CD8-positive, alpha-beta memory T cell (primary cell): ENCODE measurements around the gene KANK4. TPM values are rescaled to one million over a fixed set of nuclear protein-coding genes. Genes with fewer than 3 reads are reported as not detected.
A peak's percentile ranks its signal among the peaks of the same experiment; 100 is the strongest.

Source experiments
- CTCF ChIA-PET: fragments of 350-600 bp; sonication (Branson Sonifier 250); formaldehyde crosslinking; loops from one replicate; lab custom pipeline; 2021; ENCODE audit warnings: antibody characterized with exemption; lab: Charles Lee
- POLR2A ChIA-PET: fragments of 350-600 bp; sonication (Branson Sonifier 250); formaldehyde crosslinking; loops from one replicate; lab custom pipeline; 2021; ENCODE audit warnings: antibody characterized with exemption; lab: Charles Lee
- DNase-seq, 5 donors: peaks; one replicate each; pipeline versions ENCODE4 v3.0.0 to v3.0.0-alpha.2; 2020 to 2022; ENCODE audit warnings: mixed read lengths in 1 of 5
- H3K27ac ChIP-seq: one replicate; pipeline ENCODE4 v1.7.0; 2013; ENCODE audit warnings: low read depth, mild to moderate bottlenecking, low read length, moderate library complexity
- H3K27me3 ChIP-seq: 2 replicates; pipeline ENCODE4 v1.7.0; 2013; ENCODE audit warnings: low read length, mild to moderate bottlenecking; ENCODE audit not compliant: insufficient read depth, poor library complexity, severe bottlenecking
- H3K36me3 ChIP-seq: 2 replicates; pipeline ENCODE4 v1.7.0; 2013; ENCODE audit warnings: mild to moderate bottlenecking, low read length, moderate library complexity; ENCODE audit not compliant: insufficient read depth
- H3K4me1 ChIP-seq: 2 replicates; pipeline ENCODE4 v1.7.0; 2013; ENCODE audit warnings: mild to moderate bottlenecking, low read length, moderate library complexity; ENCODE audit not compliant: insufficient read depth
- H3K4me3 ChIP-seq: 2 replicates; pipeline ENCODE4 v1.7.0; 2013; ENCODE audit warnings: mild to moderate bottlenecking, low read length
- H3K9me3 ChIP-seq: 2 replicates; pipeline ENCODE4 v1.7.0; 2013; ENCODE audit warnings: mild to moderate bottlenecking, low read length
- H3K27ac Mint-ChIP-seq, 8 donors: one replicate each; pipeline ENCODE4 v1.8.0; 2020 to 2021; ENCODE audit warnings: mixed read lengths in 8 of 8, mild to moderate bottlenecking in 6 of 8, inconsistent platforms in 3 of 8, moderate library complexity in 3 of 8
- H3K27me3 Mint-ChIP-seq, 2 donors: one replicate each; pipeline ENCODE4 v1.8.0; 2020 to 2021; ENCODE audit warnings: mixed read lengths in 2 of 2, mild to moderate bottlenecking in 1 of 2, moderate library complexity in 1 of 2
- H3K36me3 Mint-ChIP-seq, 3 donors: one replicate each; pipeline ENCODE4 v1.8.0; 2020 to 2021; ENCODE audit warnings: mixed read lengths in 3 of 3, inconsistent platforms in 1 of 3, mild to moderate bottlenecking in 1 of 3
- H3K4me1 Mint-ChIP-seq, 3 donors: one replicate each; pipeline ENCODE4 v1.8.0; 2020 to 2021; ENCODE audit warnings: mixed read lengths in 3 of 3, inconsistent platforms in 1 of 3, mild to moderate bottlenecking in 1 of 3
- H3K4me3 Mint-ChIP-seq, 7 donors: one replicate each; pipeline ENCODE4 v1.8.0; 2020 to 2021; ENCODE audit warnings: mixed read lengths in 7 of 7, mild to moderate bottlenecking in 6 of 7, moderate library complexity in 4 of 7, inconsistent platforms in 2 of 7
- H3K9me3 Mint-ChIP-seq, 5 donors: one replicate each; pipeline ENCODE4 v1.8.0; 2020 to 2022; ENCODE audit warnings: mixed read lengths in 5 of 5, mild to moderate bottlenecking in 3 of 5, moderate library complexity in 2 of 5, inconsistent platforms in 1 of 5
- polyA plus RNA-seq: library from polyadenylated mRNA; unstranded; fragments of 300-500 nt; fragmentation: Illumina TruSeq; gene quantifications from one replicate; pipeline ENCODE4 v1.2.3, GENCODE V29; 2021
- total RNA-seq, 2 experiments: library from RNA; stranded (reverse); gene quantifications; one replicate each; pipeline ENCODE4 v1.2.3, GENCODE V29; 2021

KANK4 gene
- total and polyA plus RNA-seq, 3 experiments from 2014 or later = not detected

- no peak overlapping the region for H3K4me3 Mint-ChIP-seq
- no peaks in the 10 kb centered on the region for H3K27me3 ChIP-seq
- no peak overlapping the region for H3K27ac ChIP-seq
- POLR2A ChIA-PET = no interaction called here
- H3K9me3 ChIP-seq = no peaks in the 10 kb centered on the region
- CTCF ChIA-PET = no interaction called here
- no peak overlapping the region for H3K4me3 ChIP-seq
- DNase-seq = no peak
- H3K36me3 ChIP-seq = no peaks in the 10 kb centered on the region
- H3K9me3 Mint-ChIP-seq = no peaks in the 10 kb centered on the region
- H3K27me3 Mint-ChIP-seq = peaks cover 4 to 8% of the 10 kb centered on the region in 2 donors
- no peaks in the 10 kb centered on the region for H3K36me3 Mint-ChIP-seq
- no peaks in the 10 kb centered on the region for H3K4me1 ChIP-seq
- no peak overlapping the region for H3K27ac Mint-ChIP-seq
- H3K4me1 Mint-ChIP-seq = no peaks in the 10 kb centered on the region
Observed at GRCh38 chr1:62307446-62307845, 11.8 kb downstream of the KANK4 start.

DNA sequence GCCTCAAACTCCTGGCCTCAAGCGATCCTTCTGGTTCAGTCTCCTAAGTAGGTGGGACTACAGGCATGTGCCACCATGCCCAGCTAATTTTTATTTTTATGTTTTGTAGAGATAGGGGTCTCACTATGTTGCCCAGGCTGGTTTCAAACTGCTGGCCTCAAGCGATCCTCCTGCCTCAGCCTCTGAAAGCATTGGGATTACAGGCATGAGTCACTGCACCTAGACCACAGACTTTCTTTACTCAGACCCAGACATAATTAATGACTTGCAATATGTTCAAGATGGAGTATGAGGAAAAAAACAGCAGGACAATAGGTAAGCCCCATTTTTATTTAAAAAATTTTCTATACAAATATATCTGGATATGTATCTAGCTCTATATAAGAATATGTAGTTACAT is 13.2 kb downstream of the KANK4 start:
- Mint-ChIP-seq H3K27ac (no peak overlapping the region), H3K4me1 (no peaks in the 10 kb centered on the region), H3K4me3 (no peak overlapping the region), H3K36me3 (no peaks in the 10 kb centered on the region), H3K9me3 (no peaks in the 10 kb centered on the region), H3K27me3 (peaks cover 4 to 5% of the 10 kb centered on the region in 2 donors)
- Histone ChIP-seq H3K4me1 (no peaks in the 10 kb centered on the region), H3K9me3 (no peaks in the 10 kb centered on the region), H3K36me3 (no peaks in the 10 kb centered on the region), H3K27ac (no peak overlapping the region), H3K27me3 (no peaks in the 10 kb centered on the region), H3K4me3 (no peak overlapping the region)
- POLR2A ChIA-PET = no interaction called here
- CTCF ChIA-PET = no interaction called here
- DNase-seq = no peak

GRCh38 chr1:62304975-62305374 is 14.3 kb downstream of the KANK4 start:
- H3K9me3 ChIP-seq = no peaks in the 10 kb centered on the region
- no peak overlapping the region for H3K4me3 ChIP-seq
- Mint-ChIP-seq H3K36me3 (no peaks in the 10 kb centered on the region), H3K4me1 (no peaks in the 10 kb centered on the region), H3K4me3 (no peak overlapping the region), H3K9me3 (no peaks in the 10 kb centered on the region), H3K27ac (no peak overlapping the region), H3K27me3 (peaks cover 4 to 5% of the 10 kb centered on the region in 2 donors)
- H3K27ac ChIP-seq = no peak overlapping the region
- no peaks in the 10 kb centered on the region for H3K36me3 ChIP-seq
- H3K27me3 ChIP-seq = no peaks in the 10 kb centered on the region
- no peaks in the 10 kb centered on the region for H3K4me1 ChIP-seq
- ChIA-PET CTCF (no interaction called here), POLR2A (no interaction called here)
- no peak for DNase-seq

GRCh38 chr1:62304515-62304914 is 14.7 kb downstream of the KANK4 start:
- no peak overlapping the region for H3K27ac ChIP-seq
- H3K9me3 Mint-ChIP-seq = no peaks in the 10 kb centered on the region
- no peaks in the 10 kb centered on the region for H3K4me1 ChIP-seq
- H3K9me3 ChIP-seq = no peaks in the 10 kb centered on the region
- no peak overlapping the region for H3K4me3 Mint-ChIP-seq
- CTCF ChIA-PET = no interaction called here
- H3K27me3 Mint-ChIP-seq = peaks cover 4 to 5% of the 10 kb centered on the region in 2 donors
- H3K36me3 Mint-ChIP-seq = no peaks in the 10 kb centered on the region
- H3K4me1 Mint-ChIP-seq = no peaks in the 10 kb centered on the region
- no peak overlapping the region for H3K27ac Mint-ChIP-seq
- DNase-seq = no peak
- POLR2A ChIA-PET = no interaction called here
- no peak overlapping the region for H3K4me3 ChIP-seq
- H3K27me3 ChIP-seq = no peaks in the 10 kb centered on the region
- H3K36me3 ChIP-seq = no peaks in the 10 kb centered on the region

DNA sequence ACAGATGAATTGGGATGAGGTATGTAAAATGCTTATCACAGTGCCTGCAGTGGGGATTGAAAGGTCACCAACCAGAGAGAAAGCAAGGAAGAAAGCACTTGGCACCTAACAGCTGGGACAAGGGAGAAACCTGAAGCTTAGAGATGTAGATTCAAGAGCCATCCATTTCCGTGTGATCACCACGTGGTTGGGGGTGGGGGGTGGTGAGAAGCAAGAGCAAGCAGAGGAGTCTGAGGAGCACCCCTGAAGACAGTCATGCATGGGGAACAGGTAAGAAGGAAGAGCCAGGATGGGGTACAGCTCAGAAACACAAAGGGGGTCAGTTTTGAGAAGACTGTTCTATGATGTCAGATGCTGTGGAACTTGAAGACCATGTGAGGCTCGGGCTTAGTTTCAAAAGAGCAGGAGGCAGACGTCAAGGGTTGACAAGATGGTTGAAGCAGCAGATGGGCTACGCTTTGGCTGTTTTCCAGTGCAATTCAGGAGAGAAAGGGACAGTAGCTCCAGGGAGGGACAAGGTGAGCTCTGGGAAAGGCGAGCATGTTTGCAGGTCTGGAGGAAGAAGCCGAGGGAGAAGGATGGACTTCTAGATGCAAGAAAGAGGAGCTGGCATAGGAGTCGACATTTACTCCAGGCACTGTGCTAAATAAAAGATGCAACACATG is 17.4 kb downstream of the KANK4 start:
- ChIA-PET CTCF (no interaction called here), POLR2A (no interaction called here)
- no peaks in the 10 kb centered on the region for H3K4me1 ChIP-seq
- H3K9me3 Mint-ChIP-seq = no peaks in the 10 kb centered on the region
- no peak overlapping the region for H3K4me3 ChIP-seq
- peaks cover 4 to 6% of the 10 kb centered on the region in 2 donors for H3K27me3 Mint-ChIP-seq
- no peaks in the 10 kb centered on the region for H3K4me1 Mint-ChIP-seq
- DNase-seq = no peak
- H3K36me3 ChIP-seq = no peaks in the 10 kb centered on the region
- no peak overlapping the region for H3K4me3 Mint-ChIP-seq
- no peaks in the 10 kb centered on the region for H3K27me3 ChIP-seq
- no peak overlapping the region for H3K27ac Mint-ChIP-seq
- H3K36me3 Mint-ChIP-seq = no peaks in the 10 kb centered on the region
- no peaks in the 10 kb centered on the region for H3K9me3 ChIP-seq
- H3K27ac ChIP-seq = no peak overlapping the region

DNA sequence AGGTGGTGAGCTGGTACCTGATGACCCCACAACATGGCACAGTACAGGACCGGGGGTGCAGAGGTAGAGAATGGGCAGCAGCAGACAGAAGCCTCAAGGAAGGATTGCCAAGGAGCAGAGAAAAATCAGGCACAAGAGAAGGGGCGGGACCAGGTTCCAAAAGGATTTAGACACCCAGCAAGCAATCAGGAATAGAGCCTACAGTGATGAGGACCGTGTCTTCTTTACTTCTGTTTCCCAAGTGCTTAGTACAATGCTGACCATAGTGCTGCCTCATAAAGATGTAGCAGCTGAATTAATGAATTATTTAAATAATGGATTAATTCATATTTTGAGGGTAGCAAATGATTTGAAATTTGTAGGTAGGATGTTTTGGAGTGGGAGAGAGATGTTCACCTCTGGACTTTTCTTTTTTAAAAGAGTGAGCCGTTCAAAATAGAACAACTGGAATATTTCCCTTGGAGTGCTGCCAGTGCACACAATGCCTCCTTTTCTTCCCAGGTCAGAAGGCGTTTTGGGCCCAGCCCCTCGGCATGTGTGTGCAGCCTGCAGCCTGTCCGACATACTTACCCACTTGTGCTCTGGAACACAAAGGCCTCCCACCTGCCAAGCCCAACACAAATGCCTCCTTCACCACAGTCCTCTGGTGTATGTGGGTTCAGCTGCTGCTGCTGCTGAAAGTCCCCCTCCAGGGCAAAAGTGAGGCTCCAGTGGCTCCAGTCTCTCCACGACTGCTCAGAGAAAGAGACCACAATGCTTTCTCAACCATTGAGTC is 19.6 kb downstream of the KANK4 start:
- no peak overlapping the region for H3K4me3 Mint-ChIP-seq
- H3K36me3 ChIP-seq = no peaks in the 10 kb centered on the region
- H3K27me3 Mint-ChIP-seq = peaks cover 12% of the 10 kb centered on the region in 2 donors
- H3K9me3 Mint-ChIP-seq = no peaks in the 10 kb centered on the region
- H3K27ac ChIP-seq = no peak overlapping the region
- H3K27ac Mint-ChIP-seq = no peak overlapping the region
- no peaks in the 10 kb centered on the region for H3K36me3 Mint-ChIP-seq
- H3K4me1 Mint-ChIP-seq = peaks cover 2 to 10% (median 9%) of the 10 kb centered on the region in 3 donors
- H3K27me3 ChIP-seq = no peaks in the 10 kb centered on the region
- no peaks in the 10 kb centered on the region for H3K9me3 ChIP-seq
- ChIA-PET CTCF (no interaction called here), POLR2A (no interaction called here)
- H3K4me3 ChIP-seq = no peak overlapping the region
- H3K4me1 ChIP-seq = peaks cover 4% of the 10 kb centered on the region
- DNase-seq = no peak

GRCh38 chr1:62295921-62296491 is 23.2 kb downstream of the KANK4 start:
- ChIA-PET CTCF (no interaction called here), POLR2A (no interaction called here)
- Histone ChIP-seq H3K9me3 (no peaks in the 10 kb centered on the region), H3K27ac (no peak overlapping the region), H3K27me3 (no peaks in the 10 kb centered on the region), H3K4me1 (peaks cover 4% of the 10 kb centered on the region), H3K4me3 (no peak overlapping the region), H3K36me3 (no peaks in the 10 kb centered on the region)
- Mint-ChIP-seq H3K9me3 (no peaks in the 10 kb centered on the region), H3K4me3 (peak overlapping the region in 2 of 7 donors; percentile 22 to 32), H3K27me3 (peaks cover 21 to 23% of the 10 kb centered on the region in 2 donors), H3K4me1 (peaks cover 2 to 10% (median 9%) of the 10 kb centered on the region in 3 donors), H3K36me3 (no peaks in the 10 kb centered on the region), H3K27ac (no peak overlapping the region)
- DNase-seq = peak in 1 of 5 donors; percentile 6

DNA sequence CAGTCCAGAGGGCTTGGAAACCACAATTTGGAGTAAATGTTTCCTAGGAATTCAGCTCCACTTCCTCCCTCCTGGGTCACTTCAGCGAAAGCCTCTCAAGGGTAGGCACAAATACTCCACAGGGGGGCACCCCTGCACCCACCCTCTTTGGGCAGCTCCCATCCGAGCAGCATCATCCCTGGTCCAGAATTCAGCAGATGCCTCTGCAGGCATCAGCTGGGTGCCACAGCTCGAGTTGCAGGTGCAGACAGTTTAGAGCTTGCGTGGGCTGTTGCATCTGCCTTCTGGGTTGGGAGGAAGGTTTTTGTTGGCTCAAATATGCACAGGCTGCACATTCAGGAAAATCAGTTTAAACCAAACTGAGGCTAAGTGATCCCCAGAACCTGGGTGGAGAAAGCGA is 25.0 kb downstream of the KANK4 start:
- Mint-ChIP-seq H3K4me1 (peaks cover 2 to 10% (median 9%) of the 10 kb centered on the region in 3 donors), H3K27me3 (peaks cover 22 to 28% of the 10 kb centered on the region in 2 donors), H3K27ac (no peak overlapping the region), H3K9me3 (no peaks in the 10 kb centered on the region), H3K4me3 (no peak overlapping the region), H3K36me3 (no peaks in the 10 kb centered on the region)
- Histone ChIP-seq H3K27ac (no peak overlapping the region), H3K4me1 (peaks cover 4% of the 10 kb centered on the region), H3K4me3 (no peak overlapping the region), H3K36me3 (no peaks in the 10 kb centered on the region), H3K9me3 (no peaks in the 10 kb centered on the region), H3K27me3 (no peaks in the 10 kb centered on the region)
- CTCF ChIA-PET = no interaction called here
- POLR2A ChIA-PET = no interaction called here
- DNase-seq = no peak
